Muscle of leg (tissue), 16 donors: ENCODE data around the gene PDCD10. TPM values are rescaled to one million over a fixed set of nuclear protein-coding genes. Genes with fewer than 3 reads are reported as not detected.

ENCODE experiments used
- DNase-seq: peaks from one replicate; pipeline ENCODE4 v3.0.0; 2013
- H3K27ac ChIP-seq: one replicate; pipeline ENCODE4 v1.5.1; 2013; ENCODE audit warnings: mild to moderate bottlenecking, low read length, control low read depth
- H3K27me3 ChIP-seq: one replicate; pipeline ENCODE4 v1.6.1; 2013; ENCODE audit warnings: low read length; ENCODE audit not compliant: control insufficient read depth, insufficient read depth
- H3K36me3 ChIP-seq: one replicate; pipeline ENCODE4 v1.6.1; 2013; ENCODE audit warnings: low read length; ENCODE audit not compliant: control insufficient read depth, insufficient read depth
- H3K4me1 ChIP-seq: one replicate; pipeline ENCODE4 v1.6.1; 2013; ENCODE audit warnings: low read length; ENCODE audit not compliant: control insufficient read depth, insufficient read depth
- H3K4me3 ChIP-seq: one replicate; pipeline ENCODE4 v1.5.1; 2013; ENCODE audit warnings: low read length, control low read depth
- H3K9me3 ChIP-seq: replicated peaks from 2 replicates; pipeline ENCODE4 v1.6.1; 2013; ENCODE audit warnings: low read depth, low read length; ENCODE audit not compliant: control insufficient read depth
- WGBS: methylation state at CpG from one replicate; pipeline ENCODE4 v1.1.5; 2013; ENCODE audit warnings: missing lambda C conversion rate; ENCODE audit not compliant: insufficient coverage; 5-methylcytosine and 5-hydroxymethylcytosine counted together
- long read RNA-seq, 11 donors: transcript quantifications; one replicate each; lab custom pipeline, GENCODE V29; 2026
- polyA plus RNA-seq, 8 donors: library from polyadenylated mRNA; unstranded; fragments of 120-200 nt; gene quantifications; one replicate each; pipeline versions ENCODE4 v1.2.1 to v1.2.3, GENCODE V29; 2013; ENCODE audit warnings: inconsistent platforms in 1 of 8, low replicate concordance in 1 of 8; ENCODE audit not compliant: insufficient read length in 8 of 8, insufficient read depth in 1 of 8
- total RNA-seq: library from RNA; stranded (reverse); fragments of 120-200 nt; gene quantifications from one replicate; pipeline ENCODE4 v1.2.4, GENCODE V29; 2013

PDCD10 gene
- 37.1 TPM for total RNA-seq
- 10 to 100 TPM; 28.4 to 37.6 (median 30.6) TPM for polyA plus RNA-seq
- long read RNA-seq, donor 1, transcript PDCD10-218 (8 exons, 1,276 nt), result major isoform, 7 of 8 reads
- long read RNA-seq, donor 1, partial matches to known transcripts, result 0 of 8 reads
- long read RNA-seq, donor 1, other reads (novel, unspliced or antisense), result 0 of 8 reads
- long read RNA-seq, donor 2, partial matches to known transcripts, result 0 of 3 reads
- long read RNA-seq, donor 2, other reads (novel, unspliced or antisense), result 0 of 3 reads
- long read RNA-seq, donor 3, transcript PDCD10-218 (8 exons, 1,276 nt), result major isoform, 10 of 14 reads
- long read RNA-seq, donor 3, partial matches to known transcripts, result 0 of 14 reads
- long read RNA-seq, donor 3, other reads (novel, unspliced or antisense), result 0 of 14 reads
- long read RNA-seq, donor 4, partial matches to known transcripts, result 0 of 6 reads
- long read RNA-seq, donor 4, other reads (novel, unspliced or antisense), result 0 of 6 reads
- long read RNA-seq, donor 5, transcript PDCD10-218 (8 exons, 1,276 nt), result major isoform, 21 of 67 reads
- long read RNA-seq, donor 5, transcript PDCD10-208 (9 exons, 1,360 nt), result minor isoform, 11 of 67 reads
- long read RNA-seq, donor 5, partial matches to known transcripts, result 19 of 67 reads
- long read RNA-seq, donor 5, other reads (novel, unspliced or antisense), result 13 of 67 reads
- long read RNA-seq, donor 6, transcript PDCD10-208 (9 exons, 1,360 nt), result minor isoform, 5 of 31 reads
- long read RNA-seq, donor 6, transcript PDCD10-218 (8 exons, 1,276 nt), result major isoform, 21 of 31 reads
- long read RNA-seq, donor 6, partial matches to known transcripts, result 5 of 31 reads
- long read RNA-seq, donor 6, other reads (novel, unspliced or antisense), result 0 of 31 reads
- long read RNA-seq, donor 7, transcript PDCD10-218 (8 exons, 1,276 nt), result major isoform, 17 of 21 reads
- long read RNA-seq, donor 7, partial matches to known transcripts, result 0 of 21 reads
- long read RNA-seq, donor 7, other reads (novel, unspliced or antisense), result 0 of 21 reads
- long read RNA-seq, donor 8, transcript PDCD10-218 (8 exons, 1,276 nt), result major isoform, 9 of 15 reads
- long read RNA-seq, donor 8, partial matches to known transcripts, result 0 of 15 reads
- long read RNA-seq, donor 8, other reads (novel, unspliced or antisense), result 0 of 15 reads
- long read RNA-seq, donor 9, transcript PDCD10-218 (8 exons, 1,276 nt), result major isoform, 5 of 7 reads
- long read RNA-seq, donor 9, partial matches to known transcripts, result 0 of 7 reads
- long read RNA-seq, donor 9, other reads (novel, unspliced or antisense), result 0 of 7 reads
- long read RNA-seq, donor 10, transcript PDCD10-218 (8 exons, 1,276 nt), result major isoform, 16 of 36 reads
- long read RNA-seq, donor 10, transcript PDCD10-208 (9 exons, 1,360 nt), result minor isoform, 10 of 36 reads
- long read RNA-seq, donor 10, partial matches to known transcripts, result 9 of 36 reads
- long read RNA-seq, donor 10, other reads (novel, unspliced or antisense), result 0 of 36 reads
- long read RNA-seq, donor 11, transcript PDCD10-208 (9 exons, 1,360 nt), result minor isoform, 5 of 17 reads
- long read RNA-seq, donor 11, transcript PDCD10-218 (8 exons, 1,276 nt), result major isoform, 10 of 17 reads
- long read RNA-seq, donor 11, partial matches to known transcripts, result 0 of 17 reads
- long read RNA-seq, donor 11, other reads (novel, unspliced or antisense), result 0 of 17 reads

DNA sequence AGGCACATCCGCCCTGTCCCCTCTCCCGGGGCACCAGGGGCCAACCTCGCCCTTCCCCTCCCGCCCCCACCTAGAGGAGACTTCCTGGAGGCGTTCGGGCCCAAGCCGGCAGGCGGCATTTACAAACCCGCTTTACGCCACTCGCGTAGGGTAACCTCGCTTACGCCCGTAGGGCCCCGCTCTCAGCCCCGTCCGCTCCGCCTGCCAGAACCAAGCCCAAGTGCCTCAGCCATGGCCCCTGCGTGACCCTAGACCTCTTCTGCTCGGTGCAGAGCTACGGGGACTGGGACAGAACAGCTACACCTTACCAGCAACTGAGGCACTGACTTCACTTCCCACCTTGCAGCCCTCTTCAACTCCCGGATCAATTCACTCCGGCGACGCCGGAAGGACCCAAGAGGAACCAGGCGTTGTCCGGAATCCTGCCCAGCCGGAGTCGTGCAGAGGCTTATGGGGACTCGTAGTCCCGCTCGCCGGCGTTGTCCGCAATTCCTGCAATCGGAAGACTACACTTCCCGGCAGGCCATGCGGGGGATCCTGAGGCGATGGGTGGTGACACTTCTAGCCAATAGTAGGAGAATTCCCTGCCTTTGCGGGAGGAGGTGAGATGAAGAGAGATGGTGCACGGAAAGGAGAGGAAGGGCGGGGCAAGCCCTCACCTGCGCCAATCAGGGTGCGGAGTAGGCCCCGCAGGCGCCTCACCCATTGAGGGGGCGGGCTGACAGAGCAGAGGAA lies at the start of gene PDCD10:
Gene PDCD10, minus strand, starts transcription at position 395 of the 735 bp plus-strand sequence. CDS start 14,735 bp downstream, outside the sequence.
- Histone ChIP-seq H3K36me3 (no peaks in the 10 kb centered on the region), H3K9me3 (no peaks in the 10 kb centered on the region), H3K27me3 (no peaks in the 10 kb centered on the region), H3K27ac (peak within 1 kb of the TSS; percentile 85), H3K4me1 (peaks cover 7% of the 10 kb centered on the region), H3K4me3 (peak within 1 kb of the TSS; percentile 73)
- peak; percentile 99 for DNase-seq
- 0% methylated on average over 49 of the region's 49 CpGs for WGBS

DNA sequence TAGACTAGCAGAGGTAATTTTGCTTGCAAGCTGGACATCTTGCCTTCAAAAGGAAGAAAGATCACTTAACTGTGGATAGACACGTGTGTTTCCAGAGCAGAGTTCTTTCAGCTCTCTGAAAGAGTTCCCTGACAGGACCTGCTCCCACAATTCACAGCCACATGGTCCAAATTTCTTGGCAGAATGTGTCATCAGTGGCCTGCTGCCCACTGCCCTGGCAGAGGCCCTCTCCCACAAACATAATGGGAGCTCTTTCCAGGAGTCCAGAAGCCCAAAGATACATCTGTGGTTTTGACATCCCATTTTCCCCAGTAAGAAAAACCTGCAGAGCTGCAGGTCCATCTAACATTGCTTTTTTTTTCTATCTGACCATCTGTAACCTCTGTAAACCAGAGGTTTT lies 49.1 kb upstream of the PDCD10 start:
- no peaks in the 10 kb centered on the region for H3K9me3 ChIP-seq
- peaks cover 4% of the 10 kb centered on the region for H3K4me1 ChIP-seq
- no peak overlapping the region for H3K27ac ChIP-seq
- H3K36me3 ChIP-seq, result no peaks in the 10 kb centered on the region
- WGBS, result 43% methylated on average over 1 of the region's 1 CpG
- no peak overlapping the region for H3K4me3 ChIP-seq
- peak; percentile 15 for DNase-seq
- H3K27me3 ChIP-seq, result no peaks in the 10 kb centered on the region

DNA sequence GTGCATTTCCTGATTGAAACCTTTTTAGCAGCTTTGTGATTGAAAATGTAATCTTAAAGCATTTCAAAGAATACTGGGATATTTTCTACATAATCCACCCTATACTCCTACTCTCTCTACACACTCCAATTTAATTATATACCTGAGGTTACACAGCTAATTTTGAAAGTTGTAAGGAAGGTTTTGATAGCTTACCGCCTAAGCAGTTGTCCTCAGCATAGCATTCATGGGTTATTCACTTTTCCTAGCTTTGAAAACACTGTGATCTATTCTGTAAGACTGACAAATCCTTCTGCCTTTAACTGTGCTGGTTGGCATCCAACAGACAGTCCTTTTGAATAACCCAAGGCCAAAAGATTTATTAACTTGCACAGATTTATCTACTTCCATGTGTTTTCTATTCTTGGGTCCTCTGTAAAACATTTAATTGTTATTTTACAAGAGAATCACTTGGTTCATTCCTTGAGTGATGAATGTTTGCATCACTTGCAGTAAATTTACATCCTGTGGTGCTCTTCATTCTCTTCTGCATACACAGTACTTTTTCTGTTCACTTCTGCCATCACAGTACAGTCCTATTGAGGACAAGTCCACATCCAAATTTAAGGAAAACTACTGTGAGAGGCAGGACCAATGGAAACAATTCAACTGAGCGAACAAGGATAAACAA lies 45.7 kb upstream of the PDCD10 start:
- no peak for DNase-seq
- Histone ChIP-seq H3K4me3 (no peak overlapping the region), H3K27ac (no peak overlapping the region), H3K36me3 (no peaks in the 10 kb centered on the region), H3K27me3 (no peaks in the 10 kb centered on the region), H3K4me1 (peaks cover 4% of the 10 kb centered on the region), H3K9me3 (peaks cover 5% of the 10 kb centered on the region)
- WGBS, result no CpG with 5 or more reads among the region's 2 CpGs

DNA sequence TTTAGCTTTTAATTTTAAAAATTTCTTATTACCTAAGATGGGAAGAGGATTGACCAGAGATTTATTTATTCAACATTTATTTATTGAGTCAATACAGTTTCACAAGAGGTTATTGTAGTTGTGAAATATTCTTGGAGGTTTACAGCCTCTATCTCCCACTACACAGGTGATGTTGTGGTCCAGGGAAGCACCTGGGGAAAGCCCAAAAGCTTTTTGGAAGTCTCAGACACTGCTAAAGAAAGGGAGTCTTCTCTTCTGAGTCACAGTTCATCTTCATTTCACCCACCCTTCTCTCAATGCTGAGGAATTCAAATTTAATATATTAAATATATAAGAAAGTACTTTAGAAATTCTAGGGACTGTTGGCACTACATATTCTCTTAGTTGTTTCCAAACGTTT lies 42.7 kb upstream of the PDCD10 start:
- Histone ChIP-seq H3K27me3 (no peaks in the 10 kb centered on the region), H3K4me1 (no peaks in the 10 kb centered on the region), H3K4me3 (no peak overlapping the region), H3K27ac (no peak overlapping the region), H3K36me3 (no peaks in the 10 kb centered on the region), H3K9me3 (peaks cover 5% of the 10 kb centered on the region)
- DNase-seq, result no peak
- WGBS, result 20% methylated on average over 1 of the region's 1 CpG

DNA sequence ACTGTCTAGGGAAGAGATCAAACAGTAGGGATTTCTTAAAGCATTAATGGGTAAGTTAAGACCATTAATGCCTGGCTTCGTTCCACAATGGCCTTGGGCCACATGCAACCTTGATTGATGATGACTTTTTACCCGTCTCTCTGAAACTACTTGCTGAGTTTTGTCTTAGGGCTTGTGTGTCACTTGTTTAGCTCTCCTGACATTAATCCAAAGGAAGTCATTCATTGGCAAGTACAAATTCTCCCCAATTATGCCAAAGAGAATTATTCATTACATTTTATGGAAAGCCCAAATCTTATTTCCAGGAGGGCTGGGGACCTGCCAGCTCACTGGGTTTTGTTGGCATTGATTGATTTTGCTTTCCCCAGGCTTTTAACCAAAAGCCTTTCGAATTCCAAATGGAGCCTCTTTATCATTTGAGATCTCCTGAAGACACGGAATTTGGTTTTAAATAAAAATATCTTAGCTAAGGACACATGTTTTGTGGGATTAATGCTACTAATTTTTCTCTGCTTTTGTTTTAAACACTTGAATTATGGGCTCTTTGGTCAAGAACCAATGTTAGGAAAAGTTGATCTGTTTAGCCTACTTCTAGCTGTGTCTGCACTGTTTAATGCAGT lies 41.5 kb upstream of the PDCD10 start:
- Histone ChIP-seq H3K4me3 (no peak overlapping the region), H3K9me3 (peaks cover 5% of the 10 kb centered on the region), H3K36me3 (no peaks in the 10 kb centered on the region), H3K4me1 (no peaks in the 10 kb centered on the region), H3K27ac (no peak overlapping the region), H3K27me3 (no peaks in the 10 kb centered on the region)
- WGBS, result 80% methylated on average over 1 of the region's 4 CpGs
- DNase-seq, result no peak

DNA sequence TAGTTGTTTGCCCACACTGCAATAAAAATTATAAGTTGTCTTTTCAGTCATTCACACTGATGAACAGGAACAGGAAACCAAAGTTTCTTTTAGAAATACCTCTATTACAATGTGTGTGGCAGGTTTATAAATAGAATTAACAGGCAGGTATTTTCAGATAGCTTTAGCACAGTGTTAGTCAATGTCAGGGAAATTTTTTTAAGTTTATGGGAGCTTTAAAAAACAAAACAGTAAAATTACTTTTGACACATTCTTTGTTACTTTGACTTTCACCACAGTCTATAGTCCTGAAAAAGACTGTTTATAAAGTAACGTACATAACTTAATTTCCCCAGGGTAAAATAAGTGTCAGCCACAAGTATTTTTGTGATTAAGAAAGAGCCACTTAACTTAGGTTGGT lies 38.9 kb upstream of the PDCD10 start:
- Histone ChIP-seq H3K27ac (no peak overlapping the region), H3K36me3 (no peaks in the 10 kb centered on the region), H3K4me1 (no peaks in the 10 kb centered on the region), H3K9me3 (peaks cover 5% of the 10 kb centered on the region), H3K27me3 (no peaks in the 10 kb centered on the region), H3K4me3 (no peak overlapping the region)
- DNase-seq, result no peak
- no CpG with 5 or more reads among the region's 1 CpG for WGBS

DNA sequence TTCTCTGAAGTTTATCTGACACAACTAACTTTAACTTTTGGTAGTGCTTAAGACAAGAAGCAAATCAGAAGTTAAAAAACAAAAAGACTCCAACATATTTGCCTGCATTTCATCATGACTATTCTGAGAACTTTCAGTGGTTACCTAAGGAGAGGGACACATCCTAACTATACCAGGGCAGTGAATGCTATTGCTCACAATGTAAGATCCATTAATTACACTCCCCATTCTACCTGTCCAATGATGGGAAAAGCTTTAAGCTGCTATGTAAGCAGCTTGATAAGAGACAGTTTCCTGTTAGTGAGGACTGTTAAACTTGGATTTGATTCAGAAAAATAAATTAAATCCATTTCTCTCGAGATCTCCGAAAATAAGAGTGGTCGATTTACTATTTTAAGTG lies 38.3 kb upstream of the PDCD10 start:
- no peak overlapping the region for H3K4me3 ChIP-seq
- no peaks in the 10 kb centered on the region for H3K36me3 ChIP-seq
- H3K27me3 ChIP-seq, result no peaks in the 10 kb centered on the region
- DNase-seq, result no peak
- H3K4me1 ChIP-seq, result no peaks in the 10 kb centered on the region
- H3K9me3 ChIP-seq, result peaks cover 2% of the 10 kb centered on the region
- no CpG with 5 or more reads among the region's 3 CpGs for WGBS
- H3K27ac ChIP-seq, result no peak overlapping the region

DNA sequence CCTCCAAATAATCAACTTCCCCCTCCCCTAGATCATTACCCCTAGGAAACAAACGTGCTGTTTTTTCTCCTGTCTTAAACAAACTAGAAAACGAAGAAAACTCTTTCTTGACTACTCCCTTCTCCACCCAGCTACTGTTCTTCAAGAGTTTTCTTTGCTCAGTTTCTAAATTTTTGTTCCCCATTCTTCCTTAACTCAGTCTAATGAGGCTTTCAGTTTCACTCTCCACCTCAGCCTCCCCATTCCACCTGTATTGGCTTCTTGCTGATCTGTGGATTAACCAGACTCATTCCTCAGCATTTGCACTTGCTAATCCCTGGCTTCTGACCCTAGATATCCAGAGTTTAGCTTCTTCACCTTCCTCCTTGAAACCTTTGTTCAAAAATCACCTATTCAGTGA lies 27.6 kb upstream of the PDCD10 start:
- H3K4me3 ChIP-seq, result no peak overlapping the region
- H3K27me3 ChIP-seq, result no peaks in the 10 kb centered on the region
- no peak for DNase-seq
- no peak overlapping the region for H3K27ac ChIP-seq
- 46% methylated on average over 2 of the region's 2 CpGs for WGBS
- H3K36me3 ChIP-seq, result no peaks in the 10 kb centered on the region
- no peaks in the 10 kb centered on the region for H3K4me1 ChIP-seq
- H3K9me3 ChIP-seq, result peaks cover 2% of the 10 kb centered on the region
